Activated T-cell treated with anti-CD3 and anti-CD28 coated beads, Interleukin-2, amount 50 U/mL, for 4 hours (primary cell): ENCODE measurements around the gene DEPDC7. TPM values are rescaled to one million over a fixed set of nuclear protein-coding genes. Genes with fewer than 3 reads are reported as not detected.
"Not testable (repeated sequence)": the region's sequence is repeated elsewhere in the genome, so short reads cannot be mapped to it uniquely, and the experiment has no call there.

Experiments
- ATAC-seq, 2 donors: fragments of 200-7000 bp; cut with Tn5 transposase; one replicate each; pipeline ENCODE4 v1.10.0; 2021
- DNase-seq: peaks from one replicate; pipeline ENCODE4 v3.0.0-alpha.2; 2020
- H3K27me3 Mint-ChIP-seq: one replicate; pipeline ENCODE4 v1.8.0; 2021; ENCODE audit warnings: low read depth, mixed read lengths
- H3K36me3 Mint-ChIP-seq: one replicate; pipeline ENCODE4 v1.8.0; 2022; ENCODE audit warnings: mixed read lengths; ENCODE audit not compliant: insufficient read depth
- H3K4me1 Mint-ChIP-seq: one replicate; pipeline ENCODE4 v1.8.0; 2021; ENCODE audit warnings: low read depth, mixed read lengths
- H3K4me3 Mint-ChIP-seq: one replicate; pipeline ENCODE4 v1.8.0; 2021; ENCODE audit warnings: mild to moderate bottlenecking, moderate library complexity, mixed read lengths
- H3K9me3 Mint-ChIP-seq: one replicate; pipeline ENCODE4 v1.8.0; 2021; ENCODE audit warnings: mixed read lengths
- total RNA-seq, 3 donors: library from RNA; stranded (reverse); gene quantifications; one replicate each; pipeline ENCODE4 v1.2.1, GENCODE V29; 2021

The DEPDC7 gene
- total RNA-seq, 3 donors from 2014 or later, result 1.0 to 2.7 (median 2.2) TPM

- Mint-ChIP-seq H3K4me1 (peaks cover 24% of the 10 kb centered on the region), H3K36me3 (no peaks in the 10 kb centered on the region), H3K4me3 (peak within 1 kb of the TSS; percentile 93), H3K27me3 (peaks cover 2% of the 10 kb centered on the region), H3K9me3 (no peaks in the 10 kb centered on the region)
- peak; percentile 79 to 85 for ATAC-seq
- peak; percentile 76 for DNase-seq
Observed at GRCh38 chr11:33039274-33040032, 23.8 kb downstream of the DEPDC7 start, which contains the start of gene TCP11L1. TSS of gene TCP11L1 (plus strand) at chr11:33039572. CDS start at chr11:33043774, 4,202 bp downstream.

GRCh38 chr11:33040033-33040861 lies 24.6 kb downstream of the DEPDC7 start:
- no peaks in the 10 kb centered on the region for H3K36me3 Mint-ChIP-seq
- peak; percentile 21 for DNase-seq

GRCh38 chr11:33040862-33041453 lies 25.3 kb downstream of the DEPDC7 start:
- DNase-seq (no peak), ATAC-seq (peak; percentile 13 to 20)
- H3K36me3 Mint-ChIP-seq, result peaks cover 5% of the 10 kb centered on the region
- H3K27me3 Mint-ChIP-seq, result no peaks in the 10 kb centered on the region
- H3K9me3 Mint-ChIP-seq, result no peaks in the 10 kb centered on the region
- peaks cover 24% of the 10 kb centered on the region for H3K4me1 Mint-ChIP-seq
- peak overlapping the region; percentile 93 for H3K4me3 Mint-ChIP-seq

More at GRCh38 chr11:33040033-33040861, 24.6 kb downstream of the DEPDC7 start:
- no peaks in the 10 kb centered on the region for H3K27me3 Mint-ChIP-seq
- peak; percentile 38 to 51 for ATAC-seq
- peaks cover 24% of the 10 kb centered on the region for H3K4me1 Mint-ChIP-seq
- H3K9me3 Mint-ChIP-seq, result no peaks in the 10 kb centered on the region
- peak overlapping the region; percentile 93 for H3K4me3 Mint-ChIP-seq

DNA sequence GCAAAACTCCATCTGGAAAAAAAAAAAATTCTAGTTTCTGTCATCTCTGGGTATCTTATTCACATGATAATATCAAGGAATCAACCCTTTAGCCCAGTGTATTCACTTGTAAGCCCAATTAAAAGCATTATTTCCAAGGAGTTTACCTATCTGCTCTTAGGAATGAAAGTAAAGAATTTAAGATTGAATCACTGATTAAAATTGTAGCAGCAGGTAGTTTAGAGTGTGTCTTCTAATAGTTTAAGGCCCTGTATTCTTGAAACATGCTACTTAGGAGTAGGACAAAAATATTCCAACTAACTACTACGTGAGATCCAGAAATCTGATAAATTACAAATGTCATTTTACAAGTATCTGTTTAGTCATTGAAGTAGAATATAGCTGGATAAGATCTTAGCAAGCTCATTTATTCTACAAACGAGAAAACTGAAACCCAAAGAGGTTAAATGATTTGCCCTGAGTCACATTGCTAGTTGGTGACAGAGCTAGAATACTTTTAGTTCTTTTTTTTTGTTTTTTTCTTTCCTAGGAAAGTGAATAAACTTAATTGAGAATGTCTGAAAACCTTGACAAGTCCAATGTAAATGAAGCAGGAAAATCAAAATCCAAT lies 27.6 kb downstream of the DEPDC7 start:
- H3K27me3 Mint-ChIP-seq, result no peaks in the 10 kb centered on the region
- peaks cover 17% of the 10 kb centered on the region for H3K36me3 Mint-ChIP-seq
- ATAC-seq (no peak), DNase-seq (no peak)
- no peaks in the 10 kb centered on the region for H3K9me3 Mint-ChIP-seq
- H3K4me3 Mint-ChIP-seq, result no peak overlapping the region
- peaks cover 24% of the 10 kb centered on the region for H3K4me1 Mint-ChIP-seq

DNA sequence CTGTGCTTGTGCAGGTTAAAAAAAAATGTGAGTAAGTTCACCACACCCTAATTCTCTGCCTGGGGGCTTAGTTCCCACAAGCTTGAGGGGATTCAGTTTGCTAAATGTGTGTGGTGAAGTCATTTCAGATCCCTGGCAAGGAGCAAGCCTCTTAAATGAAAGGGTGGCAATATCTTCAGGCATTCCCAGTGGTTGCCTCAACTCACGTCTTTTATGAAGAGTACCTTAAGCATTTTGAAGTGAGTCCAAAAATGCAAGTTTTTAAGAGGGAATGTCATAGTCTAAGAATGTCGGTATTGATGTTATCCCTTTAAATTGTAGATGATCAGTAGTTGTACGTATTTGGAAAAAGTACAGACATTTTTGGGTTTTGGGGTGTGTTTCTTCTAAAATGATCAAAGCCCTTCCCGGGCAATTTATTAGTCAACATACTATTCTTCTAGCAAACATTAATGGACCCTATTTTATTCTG lies 28.6 kb downstream of the DEPDC7 start:
- no peak for DNase-seq
- peaks cover 21% of the 10 kb centered on the region for H3K36me3 Mint-ChIP-seq
- H3K9me3 Mint-ChIP-seq, result no peaks in the 10 kb centered on the region
- no peaks in the 10 kb centered on the region for H3K27me3 Mint-ChIP-seq
- H3K4me3 Mint-ChIP-seq, result no peak overlapping the region
- no peak for ATAC-seq
- peaks cover 21% of the 10 kb centered on the region for H3K4me1 Mint-ChIP-seq

- no peak overlapping the region for H3K4me3 Mint-ChIP-seq
- H3K4me1 Mint-ChIP-seq, result peaks cover 14% of the 10 kb centered on the region
- ATAC-seq (no peak), DNase-seq (no peak)
- peaks cover 21% of the 10 kb centered on the region for H3K36me3 Mint-ChIP-seq
- H3K9me3 Mint-ChIP-seq, result no peaks in the 10 kb centered on the region
- H3K27me3 Mint-ChIP-seq, result no peaks in the 10 kb centered on the region
Observed at GRCh38 chr11:33045551-33046255, 30.0 kb downstream of the DEPDC7 start.

GRCh38 chr11:33048701-33049100 lies 33.0 kb downstream of the DEPDC7 start:
- not testable (repeated sequence) for H3K4me3 Mint-ChIP-seq, H3K27me3 Mint-ChIP-seq, ATAC-seq, DNase-seq, H3K9me3 Mint-ChIP-seq, H3K4me1 Mint-ChIP-seq
- H3K36me3 Mint-ChIP-seq, result peaks cover 24% of the 10 kb centered on the region

- not testable (repeated sequence) for DNase-seq, ATAC-seq, H3K9me3 Mint-ChIP-seq, H3K4me3 Mint-ChIP-seq, H3K4me1 Mint-ChIP-seq, H3K27me3 Mint-ChIP-seq
- H3K36me3 Mint-ChIP-seq, result peaks cover 26% of the 10 kb centered on the region
Observed at GRCh38 chr11:33049565-33050408, 34.1 kb downstream of the DEPDC7 start.

- Mint-ChIP-seq H3K4me3 (no peak overlapping the region), H3K4me1 (no peaks in the 10 kb centered on the region), H3K27me3 (no peaks in the 10 kb centered on the region), H3K36me3 (peaks cover 25% of the 10 kb centered on the region), H3K9me3 (no peaks in the 10 kb centered on the region)
- DNase-seq, result no peak
- no peak for ATAC-seq
Observed at GRCh38 chr11:33052231-33052630, 36.6 kb downstream of the DEPDC7 start.

DNA sequence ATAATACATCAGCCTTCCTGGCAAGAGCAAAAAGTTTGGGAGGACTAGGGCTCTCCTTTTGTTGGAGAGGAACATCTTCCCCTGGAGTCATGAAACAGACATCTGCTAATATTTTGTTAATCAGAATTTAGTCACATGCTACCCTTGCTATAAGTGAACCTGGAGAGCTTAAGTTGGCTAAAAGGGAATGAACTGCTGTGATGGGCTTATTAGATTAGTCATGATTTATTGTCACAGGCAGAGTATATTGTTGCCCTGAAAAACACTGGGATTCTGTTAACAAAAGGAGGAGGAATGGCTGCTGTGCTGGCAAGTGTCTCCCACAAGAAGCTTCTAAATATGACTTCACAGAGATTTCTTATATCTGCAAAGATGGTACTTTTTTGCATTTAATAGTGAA lies 39.7 kb downstream of the DEPDC7 start:
- DNase-seq (no peak), ATAC-seq (no peak)
- H3K36me3 Mint-ChIP-seq, result peaks cover 26% of the 10 kb centered on the region
- no peak overlapping the region for H3K4me3 Mint-ChIP-seq
- no peaks in the 10 kb centered on the region for H3K4me1 Mint-ChIP-seq
- H3K27me3 Mint-ChIP-seq, result no peaks in the 10 kb centered on the region
- no peaks in the 10 kb centered on the region for H3K9me3 Mint-ChIP-seq

DNA sequence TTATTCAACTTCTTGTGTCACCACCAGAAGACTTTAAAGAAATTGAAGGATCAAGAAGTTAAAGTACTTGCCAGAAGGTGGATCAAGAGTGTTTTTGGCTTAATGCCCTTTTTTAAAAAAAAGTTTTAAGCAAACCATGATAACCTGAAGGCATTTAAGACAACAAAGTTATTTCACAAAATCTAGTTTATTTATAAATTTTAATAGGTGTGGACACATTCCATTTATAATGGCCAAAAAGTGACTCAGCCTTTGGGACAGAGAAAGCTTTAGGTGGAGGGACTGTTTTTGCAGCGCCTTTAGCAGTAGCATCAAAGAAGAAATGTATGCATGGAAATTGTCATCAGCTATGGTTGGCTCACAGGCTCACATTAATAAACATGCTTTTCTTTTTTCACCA lies 41.6 kb downstream of the DEPDC7 start:
- DNase-seq, result no peak
- Mint-ChIP-seq H3K36me3 (peaks cover 28% of the 10 kb centered on the region), H3K4me1 (peaks cover 4% of the 10 kb centered on the region), H3K9me3 (no peaks in the 10 kb centered on the region), H3K27me3 (no peaks in the 10 kb centered on the region), H3K4me3 (no peak overlapping the region)
- ATAC-seq, result no peak

- H3K4me1 Mint-ChIP-seq, result peaks cover 26% of the 10 kb centered on the region
Observed at GRCh38 chr11:33059331-33060007, 43.8 kb downstream of the DEPDC7 start.

More at GRCh38 chr11:33059331-33060007, 43.8 kb downstream of the DEPDC7 start:
- no peak overlapping the region for H3K4me3 Mint-ChIP-seq
- DNase-seq (no peak), ATAC-seq (no peak)
- H3K9me3 Mint-ChIP-seq, result no peaks in the 10 kb centered on the region
- H3K36me3 Mint-ChIP-seq, result peaks cover 35% of the 10 kb centered on the region
- no peaks in the 10 kb centered on the region for H3K27me3 Mint-ChIP-seq
